GM21576 (cell line): ENCODE results near the gene SOX30.

Experiments used
- ATAC-seq: cut with Tn5 transposase; IDR thresholded peaks from one replicate; pipeline ENCODE4 v1.9.1; 2021; ENCODE audit warnings: mild to moderate bottlenecking, moderate library complexity; ENCODE audit not compliant: unreplicated experiment

Gene SOX30

DNA sequence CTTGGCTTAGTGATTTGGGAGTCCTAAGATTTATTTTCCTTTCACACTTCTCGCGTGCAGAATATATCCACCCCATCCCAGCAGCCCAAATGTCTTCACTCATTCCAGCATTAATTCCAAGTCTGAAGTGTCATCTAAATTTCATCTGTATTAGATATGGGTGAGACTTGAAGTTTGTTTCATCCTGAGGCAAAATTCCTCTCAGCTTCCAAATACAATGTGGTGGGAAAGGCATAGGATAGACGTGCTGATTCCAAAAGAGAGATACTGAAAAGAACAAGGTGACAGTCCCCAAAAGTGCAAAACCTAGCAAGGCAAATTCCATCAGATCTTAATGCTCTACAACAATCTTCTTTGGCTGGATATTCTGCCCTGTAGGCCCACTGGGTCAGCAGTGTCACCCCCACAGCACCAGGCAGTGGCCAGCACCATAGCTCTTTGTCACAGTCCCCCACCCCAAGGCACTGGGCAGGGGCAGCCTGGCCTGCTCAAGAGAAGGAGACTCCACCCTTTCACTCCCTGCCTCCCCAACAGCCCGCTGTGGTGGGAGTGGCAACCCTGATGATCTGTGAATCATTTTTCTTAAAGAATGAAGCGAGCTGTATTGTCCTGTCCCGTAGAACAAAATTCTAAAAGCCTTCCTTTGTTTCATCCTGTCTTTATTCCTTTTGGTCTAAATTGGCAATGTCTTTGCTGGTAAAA lies 74.0 kb downstream of the SOX30 start:
- ATAC-seq, result no peak

DNA sequence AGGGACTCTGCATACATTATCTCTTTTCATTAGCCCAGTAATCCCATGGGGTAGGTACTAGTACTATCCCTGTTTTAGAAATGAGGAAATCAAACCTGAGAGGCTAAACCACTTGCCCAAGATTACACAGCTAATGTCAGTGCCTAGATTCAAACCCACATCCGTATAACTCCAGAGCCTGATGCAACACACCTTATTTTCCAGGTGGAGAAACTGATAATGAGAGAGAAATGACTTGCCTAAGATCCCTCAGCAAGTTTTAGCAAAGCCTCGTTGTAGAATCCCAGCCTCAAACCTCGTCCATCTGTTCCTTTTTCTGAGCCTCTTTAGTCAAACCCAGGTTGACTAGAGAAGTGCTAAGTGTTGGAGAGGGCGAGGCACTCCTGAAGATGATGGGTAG lies 75.6 kb downstream of the SOX30 start:
- ATAC-seq, result no peak
